Adrenal gland (tissue), 12 donors: ENCODE data around the gene TNFRSF1B. TPM values are rescaled to one million over a fixed set of nuclear protein-coding genes. Genes with fewer than 3 reads are reported as not detected.

Experiments used
- DNase-seq, 7 donors: peaks; one replicate each; pipeline ENCODE4 v3.0.0-alpha.2; 2019 to 2020
- H3K27ac ChIP-seq, 5 donors: fragments of 200-600 bp; sonication (generic) in 4 of 5; 1 replicate in 3 of 5; 2 replicates in 2 of 5; pipeline versions ENCODE4 v1.5.1 to v1.8.0; 2016 to 2020; ENCODE audit warnings: mild to moderate bottlenecking in 1 of 5
- H3K27me3 ChIP-seq: fragments of 200-600 bp; 2 replicates; pipeline ENCODE4 v1.8.0; 2021
- H3K36me3 ChIP-seq, 2 donors: fragments of 200-600 bp; replicated peaks in 1 of 2; 1 replicate in 1 of 2; 2 replicates in 1 of 2; pipeline versions ENCODE4 v1.5.1 to v1.8.0; 2018 to 2022
- H3K4me1 ChIP-seq, 2 donors: fragments of 200-600 bp; replicated peaks in 1 of 2; 1 replicate in 1 of 2; 2 replicates in 1 of 2; pipeline versions ENCODE4 v1.5.1 to v1.8.0; 2018 to 2021
- H3K4me3 ChIP-seq, 4 donors: fragments of 200-600 bp; sonication (generic) in 3 of 4; one replicate each; pipeline ENCODE4 v1.5.1; 2016 to 2018
- H3K9me3 ChIP-seq, 3 donors: fragments of 200-600 bp; sonication (generic) in 1 of 3; replicated peaks in 1 of 3; 1 replicate in 2 of 3; 2 replicates in 1 of 3; pipeline versions ENCODE4 v1.5.1 to v1.8.0; 2016 to 2021
- POLR2A ChIP-seq, 2 donors: fragments of 450-650 bp; IDR thresholded peaks; one replicate each; pipeline ENCODE4 v1.6.1; 2017; ENCODE audit warnings: antibody characterized with exemption in 2 of 2, mild to moderate bottlenecking in 2 of 2, moderate library complexity in 1 of 2
- WGBS, 4 donors: extraction: QIAGEN DNeasy Blood & Tissue Kit in 2 of 4; methylation state at CpG; one replicate each; pipeline versions ENCODE4 v1.1.5 to v1.1.7; 2013 to 2017; 5-methylcytosine and 5-hydroxymethylcytosine counted together
- intact Hi-C, 2 donors: fragments of 100-400 bp; cut with DNase I; formaldehyde crosslinking; loops; one replicate each; pipeline versions ENCODE4 v1.14.1 to v1.15.0; 2022 to 2023
- polyA plus RNA-seq, 3 donors: library from polyadenylated mRNA; stranded (reverse); fragments of 200-250 nt in 2 of 3; fragments of 350-450 nt in 1 of 3; fragmentation: Illumina TruSeq in 1 of 3; extraction: RNeasy Lipid Tissue Mini Kit (QIAGEN cat#74804) in 1 of 3; gene quantifications; one replicate each; pipeline ENCODE4 v1.2.3, GENCODE V29; 2013 to 2014
- total RNA-seq, 9 donors: library from RNA; depleted of rRNA in 4 of 9; stranded (reverse); fragments of >200 nt in 4 of 9; fragments of 120-200 nt in 1 of 9; fragmentation: NEBNext Ultra II Directional in 1 of 9; extraction: Animal tissue kit (Norgen Biotek cat#: 25700) in 1 of 9; gene quantifications; one replicate each; pipeline versions ENCODE4 v1.1.0 to v1.2.4, GENCODE V29; 2013 to 2023
- TF ChIP-seq, protein P1 (sequence below), 6 experiments: fragments of 450-650 bp in 4 of 6; fragments of 200-600 bp in 2 of 6; sonication (generic) in 1 of 6; IDR thresholded peaks; 1 replicate in 5 of 6; 2 replicates in 1 of 6; pipeline versions ENCODE4 v1.5.1 to v1.8.0; 2016 to 2021; ENCODE audit warnings: antibody characterized with exemption in 6 of 6, mild to moderate bottlenecking in 2 of 6, moderate library complexity in 1 of 6
- donor health status: healthy with polysubstance abuse.
- donor health status: Bipolar disorder and iron deficiency.
- donor health status: DM: yes; HTN: yes; CAD: no.
- donor health status: DM: no; HTN: no; CAD: no.
- donor health status: DM: no; HTN: no; CAD: no.
- donor health status: DM: yes; HTN: yes; CAD: no.

TNFRSF1B gene
- total and polyA plus RNA-seq, 12 donors = 4.0 to 58.3 (median 32.5) TPM

DNA sequence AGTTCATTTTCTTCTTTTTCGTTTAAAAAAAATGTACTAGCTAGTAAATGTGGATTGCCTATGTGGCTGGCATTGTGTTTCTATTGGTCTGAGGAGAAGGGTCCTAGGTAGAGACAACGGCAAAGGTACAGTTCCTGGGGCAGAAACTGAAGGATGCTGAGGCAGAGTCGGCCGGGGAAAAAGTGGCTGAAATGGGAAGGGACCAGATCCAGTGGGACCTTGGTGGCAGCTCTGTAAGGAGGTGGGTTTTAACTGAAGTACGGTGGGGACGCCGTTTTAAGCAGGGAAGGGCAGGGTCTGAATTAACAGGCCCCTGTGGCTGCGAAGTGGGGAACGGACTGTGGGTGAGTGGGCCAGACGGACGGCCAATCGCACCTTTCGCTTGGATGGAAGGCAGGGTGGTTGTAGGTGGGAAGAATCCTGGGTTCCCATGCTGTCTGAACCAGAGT lies 62.6 kb downstream of the TNFRSF1B start:
- TF ChIP-seq, protein P1, sequence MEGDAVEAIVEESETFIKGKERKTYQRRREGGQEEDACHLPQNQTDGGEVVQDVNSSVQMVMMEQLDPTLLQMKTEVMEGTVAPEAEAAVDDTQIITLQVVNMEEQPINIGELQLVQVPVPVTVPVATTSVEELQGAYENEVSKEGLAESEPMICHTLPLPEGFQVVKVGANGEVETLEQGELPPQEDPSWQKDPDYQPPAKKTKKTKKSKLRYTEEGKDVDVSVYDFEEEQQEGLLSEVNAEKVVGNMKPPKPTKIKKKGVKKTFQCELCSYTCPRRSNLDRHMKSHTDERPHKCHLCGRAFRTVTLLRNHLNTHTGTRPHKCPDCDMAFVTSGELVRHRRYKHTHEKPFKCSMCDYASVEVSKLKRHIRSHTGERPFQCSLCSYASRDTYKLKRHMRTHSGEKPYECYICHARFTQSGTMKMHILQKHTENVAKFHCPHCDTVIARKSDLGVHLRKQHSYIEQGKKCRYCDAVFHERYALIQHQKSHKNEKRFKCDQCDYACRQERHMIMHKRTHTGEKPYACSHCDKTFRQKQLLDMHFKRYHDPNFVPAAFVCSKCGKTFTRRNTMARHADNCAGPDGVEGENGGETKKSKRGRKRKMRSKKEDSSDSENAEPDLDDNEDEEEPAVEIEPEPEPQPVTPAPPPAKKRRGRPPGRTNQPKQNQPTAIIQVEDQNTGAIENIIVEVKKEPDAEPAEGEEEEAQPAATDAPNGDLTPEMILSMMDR (IDR thresholded peaks at IDR 0.05) = no peak
- TF ChIP-seq POLR2A (IDR thresholded peaks at IDR 0.05) = no peak
- H3K9me3 ChIP-seq = no peaks in the 10 kb centered on the region
- H3K4me3 ChIP-seq = peak overlapping the region in 1 of 4 donors; percentile 98
- H3K27ac ChIP-seq = no peak overlapping the region
- peaks cover 0 to under 1% of the 10 kb centered on the region in 2 donors for H3K36me3 ChIP-seq
- H3K4me1 ChIP-seq = peaks cover 13 to 18% of the 10 kb centered on the region in 2 donors
- DNase-seq = no peak
- intact Hi-C loops = no loop called here
- 58 to 69% (median 62%) methylated on average over 11 to 13 of the region's 13 CpGs for WGBS, 4 donors
- H3K27me3 ChIP-seq = no peaks in the 10 kb centered on the region

DNA sequence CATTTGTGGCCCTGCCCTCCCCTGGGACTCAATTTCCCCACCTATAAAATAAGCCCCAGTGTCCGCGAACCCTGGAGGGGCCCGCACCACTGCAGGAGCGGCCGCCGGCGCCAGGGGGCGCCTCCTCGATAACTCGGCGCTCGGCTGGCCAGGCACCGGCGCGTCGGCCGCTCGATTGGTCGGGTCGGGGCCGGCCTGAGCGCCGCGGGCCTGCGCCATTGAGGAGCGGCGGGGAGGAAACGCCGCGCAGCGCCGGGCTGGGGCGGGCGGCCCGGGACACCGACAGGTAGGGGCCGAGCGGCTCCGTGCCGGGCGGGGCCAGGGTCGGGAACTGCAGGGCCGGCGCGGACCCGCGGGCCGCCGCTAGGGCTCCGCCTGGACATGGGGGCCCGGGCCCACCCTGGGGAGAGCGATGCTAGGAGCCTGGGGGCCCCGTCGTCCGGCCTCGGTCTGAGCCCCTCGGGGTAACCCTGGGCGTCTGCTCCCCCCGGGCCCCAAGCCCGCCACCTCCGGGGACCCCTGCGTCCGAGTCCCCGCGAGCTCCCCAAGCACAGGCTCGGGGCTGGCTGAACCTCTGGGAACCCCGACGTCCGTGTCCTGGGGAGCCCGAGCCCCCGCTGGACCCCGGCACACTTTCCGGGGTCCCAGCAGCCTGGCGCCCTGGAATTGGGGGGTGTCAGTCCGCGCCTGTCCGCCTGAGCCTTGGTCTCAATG lies 63.2 kb downstream of the TNFRSF1B start, which contains the start of gene VPS13D:
VPS13D (plus strand) TSS at position 196 of the 714 bp plus-strand sequence. CDS start 4,237 bp downstream, outside the sequence.
- 0 to 1% (median 0%) methylated on average over 16 to 77 of the region's 77 CpGs; no CpG with 5 or more reads in 1 of the 4 donors for WGBS, 4 donors
- DNase-seq = peak; percentile 76 to 87 (median 83)
- peaks cover 13 to 18% of the 10 kb centered on the region in 2 donors for H3K4me1 ChIP-seq
- peak within 1 kb of the TSS; percentile 81 to 91 (median 86) for H3K27ac ChIP-seq
- H3K9me3 ChIP-seq = no peaks in the 10 kb centered on the region
- H3K36me3 ChIP-seq = peaks cover 0 to 7% of the 10 kb centered on the region in 2 donors
- H3K4me3 ChIP-seq = peak within 1 kb of the TSS; percentile 48 to 98 (median 83)
- TF ChIP-seq POLR2A (IDR thresholded peaks at IDR 0.05) = peak in 1 of 2 donors; percentile 61
- TF ChIP-seq, protein P1 (IDR thresholded peaks at IDR 0.05) = peak; percentile 58 to 98 (median 82)
- intact Hi-C loops = no loop called here
- H3K27me3 ChIP-seq = no peaks in the 10 kb centered on the region

DNA sequence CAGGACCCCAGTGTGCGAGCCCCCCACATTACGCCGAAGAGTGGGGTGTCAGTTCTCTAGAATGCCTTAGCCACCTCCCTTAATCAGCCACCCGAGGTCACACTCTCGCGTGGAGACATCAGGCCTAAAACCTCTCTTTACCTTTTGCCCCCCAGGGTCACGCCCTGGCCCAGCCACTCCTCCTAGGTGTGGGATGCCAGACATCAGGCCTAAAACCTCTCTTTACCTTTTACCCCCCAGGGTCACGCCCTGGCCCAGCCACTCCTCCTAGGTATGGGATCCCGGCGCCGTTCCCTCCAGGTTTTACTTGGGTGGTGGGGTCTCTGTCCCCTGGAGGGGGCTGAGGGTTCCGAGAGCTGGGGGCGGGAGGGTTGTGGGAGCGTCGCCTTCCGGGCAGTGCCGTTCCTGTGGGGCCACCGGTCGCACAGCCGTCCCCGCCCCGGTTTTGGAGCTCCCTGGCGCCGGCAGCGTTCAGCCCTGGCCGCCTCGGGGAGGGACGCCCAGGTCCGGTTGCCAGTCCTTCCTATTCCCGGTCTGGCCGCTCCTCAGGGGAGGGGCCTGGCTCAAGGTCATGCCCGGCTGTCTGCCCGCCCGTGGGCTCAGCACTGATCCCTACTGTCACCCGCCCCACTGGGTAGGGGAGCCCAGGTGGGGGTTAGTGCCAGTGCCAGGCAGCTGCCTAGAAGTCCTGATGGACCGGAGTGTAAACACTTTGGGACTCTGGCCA lies 63.9 kb downstream of the TNFRSF1B start:
- Histone ChIP-seq H3K4me1 (peaks cover 13 to 18% of the 10 kb centered on the region in 2 donors), H3K9me3 (no peaks in the 10 kb centered on the region), H3K27me3 (no peaks in the 10 kb centered on the region), H3K27ac (peak overlapping the region; percentile 81 to 91 (median 86)), H3K4me3 (peak overlapping the region; percentile 48 to 98 (median 83)), H3K36me3 (peaks cover 0 to 12% of the 10 kb centered on the region in 2 donors)
- TF ChIP-seq POLR2A (IDR thresholded peaks at IDR 0.05) = peak in 1 of 2 donors; percentile 56
- TF ChIP-seq, protein P1 (IDR thresholded peaks at IDR 0.05) = no peak
- intact Hi-C loops = no loop called here
- WGBS, 4 donors = 0 to 4% (median 1%) methylated on average over 10 to 36 of the region's 36 CpGs
- peak; percentile 62 to 81 (median 78) for DNase-seq

DNA sequence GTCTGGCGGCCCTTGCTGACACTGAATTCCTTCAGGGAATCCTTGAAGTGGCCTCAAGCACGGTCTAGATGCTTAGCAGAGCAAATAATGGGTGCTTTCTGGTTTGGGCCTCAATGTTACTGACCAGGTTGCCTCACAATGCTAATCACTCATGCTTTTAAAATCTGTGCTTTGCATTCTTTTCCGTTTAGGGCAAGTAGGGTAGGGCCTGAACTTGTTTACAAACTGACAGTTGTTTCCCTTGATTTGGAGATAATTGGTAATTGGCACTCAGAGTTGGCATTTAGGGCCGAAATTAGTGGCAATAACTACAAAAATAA lies 64.4 kb downstream of the TNFRSF1B start:
- Histone ChIP-seq H3K9me3 (no peaks in the 10 kb centered on the region), H3K36me3 (peaks cover 0 to 15% of the 10 kb centered on the region in 2 donors), H3K4me1 (peaks cover 13 to 18% of the 10 kb centered on the region in 2 donors), H3K4me3 (peak overlapping the region; percentile 13 to 98 (median 59)), H3K27me3 (no peaks in the 10 kb centered on the region), H3K27ac (peak overlapping the region; percentile 81 to 91 (median 86))
- no peak for DNase-seq
- intact Hi-C loops = no loop called here
- TF ChIP-seq, protein P1 (IDR thresholded peaks at IDR 0.05) = no peak
- TF ChIP-seq POLR2A (IDR thresholded peaks at IDR 0.05) = no peak
- 13 to 17% (median 15%) methylated on average over 2 to 4 of the region's 4 CpGs for WGBS, 4 donors
